CD1c-positive myeloid dendritic cell (primary cell): ENCODE results near the gene THPO.
"Not testable (repeated sequence)": the region's sequence is repeated elsewhere in the genome, so short reads cannot be mapped to it uniquely, and the experiment has no call there.

Experiments used
- DNase-seq: peaks from one replicate; pipeline ENCODE4 v3.0.0-alpha.2; 2016; ENCODE audit errors: extremely low spot score

Gene THPO

DNA sequence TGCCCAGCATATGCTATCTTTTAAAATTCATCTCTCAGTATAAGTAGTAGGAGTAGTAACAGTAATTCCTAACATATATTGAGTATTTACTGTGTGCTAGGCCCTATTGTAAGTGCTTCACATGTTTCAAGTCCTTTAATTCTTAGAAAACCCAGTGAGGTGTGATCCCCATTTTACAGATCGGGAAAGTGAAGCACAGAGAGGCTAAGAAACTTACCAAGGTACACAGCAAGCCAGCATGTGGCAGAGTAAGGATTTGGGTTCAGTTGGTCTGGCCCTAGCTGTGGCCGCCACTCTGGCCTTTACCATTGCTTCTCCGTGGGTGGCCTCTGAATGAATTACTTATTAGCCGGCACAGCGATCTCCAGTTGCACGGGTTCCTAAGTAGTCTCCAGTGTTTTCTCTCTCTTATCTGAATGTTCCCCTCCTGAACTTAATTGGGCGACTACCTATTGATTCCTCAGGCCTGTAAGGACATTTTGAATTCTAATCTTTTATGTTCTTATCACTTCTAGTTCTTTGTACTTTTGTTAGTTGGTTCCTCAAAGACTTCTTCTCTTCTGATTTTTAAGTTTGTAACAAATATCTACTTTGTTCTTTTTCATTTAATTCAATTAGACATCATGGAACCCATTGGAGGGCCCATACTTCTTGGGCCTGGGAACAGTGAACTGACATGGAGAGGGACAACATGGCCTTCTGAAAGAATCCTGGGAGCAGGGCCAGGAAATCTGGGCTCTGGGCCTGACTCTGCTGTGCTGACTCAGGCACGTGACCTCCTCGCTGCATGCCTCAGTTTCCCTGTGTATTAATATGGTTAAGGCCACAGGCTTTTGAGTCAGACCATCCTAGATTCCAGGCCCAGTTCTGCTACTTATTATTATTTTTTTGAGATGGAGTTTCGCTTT lies 28.2 kb downstream of the THPO start:
- DNase-seq, result no peak

DNA sequence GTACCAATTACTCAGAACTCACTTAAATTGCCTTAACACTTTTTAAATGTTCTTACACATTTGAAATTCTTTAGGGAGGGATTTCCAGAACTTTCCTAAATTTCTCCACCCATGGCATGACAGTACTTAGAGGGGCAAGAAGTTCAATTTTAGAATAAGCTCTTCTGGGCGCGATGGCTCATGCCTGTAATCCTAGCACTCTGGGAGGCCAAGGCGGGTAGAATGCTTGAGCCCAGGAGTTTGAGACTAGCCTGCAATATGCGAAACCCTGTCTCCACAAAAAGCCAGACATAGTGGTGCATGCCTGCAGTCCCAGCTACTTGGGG lies 30.0 kb downstream of the THPO start:
- DNase-seq, result no peak

DNA sequence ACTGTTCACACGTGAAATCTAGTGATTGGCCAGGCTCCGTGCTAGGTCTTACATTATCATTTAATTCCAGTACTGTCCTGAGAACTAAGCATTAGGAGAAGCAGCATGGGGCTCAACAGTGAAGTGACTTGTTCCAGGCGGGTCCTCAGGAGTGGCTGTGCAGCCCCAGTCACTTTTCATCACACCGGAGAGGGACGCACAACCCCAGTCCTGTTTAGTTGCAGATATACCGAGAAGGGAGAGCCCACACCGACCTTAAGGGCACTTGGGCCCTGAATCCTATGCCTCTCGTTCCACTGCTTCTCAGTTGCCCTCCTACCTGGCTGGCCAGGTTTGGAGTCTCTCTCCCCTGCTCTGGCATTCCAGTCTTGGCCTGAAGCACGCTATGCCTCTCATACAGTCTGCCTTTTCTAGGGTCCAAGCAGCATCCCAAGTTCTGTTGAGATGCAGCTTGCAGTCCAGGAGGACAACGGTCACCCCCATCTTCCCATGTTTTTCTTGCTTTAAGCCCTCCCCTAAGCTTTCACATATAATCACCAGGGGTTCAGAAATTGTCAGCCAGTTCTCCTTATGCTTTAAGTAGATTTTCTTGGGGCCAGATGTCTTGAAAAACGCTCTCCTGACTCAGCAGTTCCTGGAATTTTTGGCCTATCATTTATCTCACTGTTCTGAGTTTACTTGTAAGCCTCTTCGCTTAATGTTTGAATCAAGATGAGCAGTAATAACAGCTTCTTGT lies 30.5 kb downstream of the THPO start:
- DNase-seq, result no peak

DNA sequence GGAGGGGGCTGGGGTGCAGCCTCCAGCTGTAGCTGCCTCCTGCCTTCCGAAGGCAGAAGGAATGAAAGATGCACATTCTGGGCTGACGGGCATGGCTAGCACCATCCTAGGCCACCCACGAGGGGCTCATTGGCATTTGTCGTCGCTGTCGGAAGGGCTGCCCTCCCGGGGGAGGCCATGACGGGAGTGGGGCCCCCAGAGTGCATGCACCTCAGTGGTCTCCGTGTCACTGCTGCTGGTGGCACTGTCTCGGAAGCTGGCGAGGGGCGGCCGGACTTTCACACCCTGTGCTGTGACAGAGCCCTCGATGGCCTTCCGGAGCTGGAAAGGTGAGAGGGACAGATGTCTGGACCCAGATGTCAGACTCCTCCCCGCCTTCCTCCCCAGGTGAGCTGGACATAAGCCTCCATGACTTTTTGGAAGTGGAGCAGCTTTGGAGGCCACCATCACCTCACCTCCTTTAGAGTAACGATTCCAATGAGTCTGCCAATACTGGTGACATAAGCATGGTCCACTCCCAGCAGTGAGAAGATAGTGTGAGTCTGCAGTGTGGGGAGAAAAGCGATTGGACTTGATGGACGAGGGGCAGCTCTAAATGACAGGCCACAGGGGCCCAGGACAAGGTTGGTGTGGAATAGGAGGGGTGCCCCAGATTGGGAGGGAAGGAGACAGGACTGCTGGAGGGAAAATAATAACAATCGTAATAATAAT lies 31.4 kb downstream of the THPO start:
- no peak for DNase-seq

DNA sequence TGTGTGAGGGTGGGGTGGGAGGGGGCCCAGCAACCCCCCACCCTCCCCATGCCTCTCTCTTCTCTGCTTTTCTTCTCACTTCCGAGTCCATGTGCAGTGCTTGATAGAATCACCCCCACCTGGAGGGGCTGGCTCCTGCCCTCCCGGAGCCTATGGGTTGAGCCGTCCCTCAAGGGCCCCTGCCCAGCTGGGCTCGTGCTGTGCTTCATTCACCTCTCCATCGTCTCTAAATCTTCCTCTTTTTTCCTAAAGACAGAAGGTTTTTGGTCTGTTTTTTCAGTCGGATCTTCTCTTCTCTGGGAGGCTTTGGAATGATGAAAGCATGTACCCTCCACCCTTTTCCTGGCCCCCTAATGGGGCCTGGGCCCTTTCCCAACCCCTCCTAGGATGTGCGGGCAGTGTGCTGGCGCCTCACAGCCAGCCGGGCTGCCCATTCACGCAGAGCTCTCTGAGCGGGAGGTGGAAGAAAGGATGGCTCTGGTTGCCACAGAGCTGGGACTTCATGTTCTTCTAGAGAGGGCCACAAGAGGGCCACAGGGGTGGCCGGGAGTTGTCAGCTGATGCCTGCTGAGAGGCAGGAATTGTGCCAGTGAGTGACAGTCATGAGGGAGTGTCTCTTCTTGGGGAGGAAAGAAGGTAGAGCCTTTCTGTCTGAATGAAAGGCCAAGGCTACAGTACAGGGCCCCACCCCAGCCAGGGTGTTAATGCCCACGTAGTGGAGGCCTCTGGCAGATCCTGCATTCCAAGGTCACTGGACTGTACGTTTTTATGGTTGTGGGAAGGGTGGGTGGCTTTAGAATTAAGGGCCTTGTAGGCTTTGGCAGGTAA lies 32.5 kb downstream of the THPO start:
- DNase-seq, result peak; percentile 60

DNA sequence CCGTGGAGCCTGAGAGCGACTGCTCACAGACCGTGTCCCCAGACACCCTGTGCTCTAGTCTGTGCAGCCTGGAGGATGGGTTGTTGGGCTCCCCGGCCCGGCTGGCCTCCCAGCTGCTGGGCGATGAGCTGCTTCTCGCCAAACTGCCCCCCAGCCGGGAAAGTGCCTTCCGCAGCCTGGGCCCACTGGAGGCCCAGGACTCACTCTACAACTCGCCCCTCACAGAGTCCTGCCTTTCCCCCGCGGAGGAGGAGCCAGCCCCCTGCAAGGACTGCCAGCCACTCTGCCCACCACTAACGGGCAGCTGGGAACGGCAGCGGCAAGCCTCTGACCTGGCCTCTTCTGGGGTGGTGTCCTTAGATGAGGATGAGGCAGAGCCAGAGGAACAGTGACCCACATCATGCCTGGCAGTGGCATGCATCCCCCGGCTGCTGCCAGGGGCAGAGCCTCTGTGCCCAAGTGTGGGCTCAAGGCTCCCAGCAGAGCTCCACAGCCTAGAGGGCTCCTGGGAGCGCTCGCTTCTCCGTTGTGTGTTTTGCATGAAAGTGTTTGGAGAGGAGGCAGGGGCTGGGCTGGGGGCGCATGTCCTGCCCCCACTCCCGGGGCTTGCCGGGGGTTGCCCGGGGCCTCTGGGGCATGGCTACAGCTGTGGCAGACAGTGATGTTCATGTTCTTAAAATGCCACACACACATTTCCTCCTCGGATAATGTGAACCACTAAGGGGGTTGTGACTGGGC lies 33.3 kb downstream of the THPO start:
- no peak for DNase-seq

DNA sequence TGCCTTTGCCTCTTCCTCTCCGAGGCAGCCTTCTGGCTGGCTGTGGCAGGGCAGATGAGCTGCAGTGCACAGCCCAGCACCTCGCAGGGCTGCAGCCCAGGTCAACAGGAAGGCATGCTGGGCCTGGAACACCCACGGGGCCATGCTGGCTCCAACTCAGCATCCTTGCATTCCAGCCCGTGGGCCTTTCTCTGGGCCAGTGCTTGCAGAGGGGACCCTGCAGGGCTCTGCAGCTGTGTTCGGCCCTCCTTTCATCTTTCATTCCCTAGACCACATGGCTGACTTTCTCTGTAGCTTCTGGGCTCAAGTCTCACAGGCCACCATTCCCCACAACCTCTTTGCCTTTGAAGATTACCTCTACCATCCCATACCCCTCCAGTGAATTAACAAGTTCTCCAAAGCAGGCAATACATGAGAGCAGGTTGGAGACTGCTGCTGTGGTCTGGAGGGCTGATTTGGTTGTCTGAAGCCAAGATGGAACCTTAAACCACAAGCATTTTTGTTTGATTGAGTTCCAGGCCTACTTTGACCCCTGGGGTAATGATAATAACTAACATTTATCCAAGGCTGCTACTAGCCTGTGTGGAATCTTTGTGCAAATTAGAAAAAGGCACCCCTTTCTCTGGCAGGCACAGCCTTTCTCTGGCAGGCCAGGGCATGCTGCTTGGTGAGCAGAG lies 34.7 kb downstream of the THPO start:
- no peak for DNase-seq

DNA sequence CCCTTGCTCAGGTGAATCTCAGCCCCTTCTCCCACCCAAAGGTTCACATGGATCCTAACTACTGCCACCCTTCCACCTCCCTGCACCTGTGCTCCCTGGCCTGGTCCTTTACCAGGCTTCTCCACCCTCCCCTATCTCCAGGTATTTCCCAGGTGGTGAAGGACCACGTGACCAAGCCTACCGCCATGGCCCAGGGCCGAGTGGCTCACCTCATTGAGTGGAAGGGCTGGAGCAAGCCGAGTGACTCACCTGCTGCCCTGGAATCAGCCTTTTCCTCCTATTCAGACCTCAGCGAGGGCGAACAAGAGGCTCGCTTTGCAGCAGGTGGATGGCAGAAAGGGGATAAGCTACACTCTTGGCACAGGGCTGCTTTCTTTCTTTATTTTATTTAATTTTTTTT lies 36.1 kb downstream of the THPO start:
- DNase-seq, result no peak

DNA sequence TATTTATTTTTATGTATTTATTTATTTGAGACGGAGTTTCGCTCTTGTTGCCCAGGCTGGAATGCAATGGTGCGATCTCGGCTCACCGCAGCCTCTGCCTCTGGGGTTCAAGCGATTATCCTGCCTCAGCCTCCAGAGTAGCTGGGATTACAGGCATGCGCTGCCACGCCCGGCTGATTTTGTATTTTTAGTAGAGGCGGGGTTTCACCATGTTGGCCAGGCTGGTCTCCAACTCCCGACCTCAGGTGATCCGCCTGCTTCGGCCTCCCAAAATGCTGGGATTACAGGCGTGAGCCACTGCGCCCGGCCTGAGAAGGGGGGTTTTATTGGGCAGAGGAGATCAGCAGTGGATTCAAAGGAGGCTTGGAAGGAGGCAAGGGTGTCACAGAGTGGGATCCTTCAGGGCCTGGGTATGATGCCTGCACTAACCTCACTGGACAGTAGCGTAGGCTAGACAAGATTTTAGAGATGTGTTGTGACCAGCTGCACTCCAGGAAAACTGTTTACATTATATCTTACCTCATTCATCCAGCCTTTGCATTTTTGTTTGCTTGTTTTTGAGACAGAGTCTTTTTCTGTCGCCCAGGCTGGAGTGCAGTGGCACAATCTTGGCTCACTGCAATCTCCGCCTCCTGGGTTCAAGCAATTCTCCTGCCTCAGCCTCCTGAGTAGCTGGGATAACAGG lies 38.4 kb downstream of the THPO start:
- not testable (repeated sequence) for DNase-seq

DNA sequence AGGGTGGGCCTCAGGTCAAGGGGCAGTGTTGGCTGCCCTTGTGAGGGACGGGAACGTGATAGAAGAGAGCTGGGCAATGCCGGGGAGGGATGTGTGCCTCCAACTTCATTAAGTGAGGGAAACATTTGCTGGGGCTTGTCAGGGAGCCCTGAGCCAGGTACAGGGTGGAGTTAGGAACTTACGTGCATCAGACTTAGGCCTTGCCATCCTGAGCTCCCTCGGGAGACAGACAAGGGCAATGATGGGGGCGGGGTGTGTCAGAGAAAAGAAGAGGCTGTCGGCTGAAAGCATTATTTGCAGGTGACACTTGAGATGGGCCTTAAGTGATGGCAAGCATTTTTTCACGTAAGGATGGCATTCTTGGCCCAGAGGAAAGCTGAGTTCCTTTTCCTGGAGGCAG lies 39.0 kb downstream of the THPO start:
- no peak for DNase-seq

DNA sequence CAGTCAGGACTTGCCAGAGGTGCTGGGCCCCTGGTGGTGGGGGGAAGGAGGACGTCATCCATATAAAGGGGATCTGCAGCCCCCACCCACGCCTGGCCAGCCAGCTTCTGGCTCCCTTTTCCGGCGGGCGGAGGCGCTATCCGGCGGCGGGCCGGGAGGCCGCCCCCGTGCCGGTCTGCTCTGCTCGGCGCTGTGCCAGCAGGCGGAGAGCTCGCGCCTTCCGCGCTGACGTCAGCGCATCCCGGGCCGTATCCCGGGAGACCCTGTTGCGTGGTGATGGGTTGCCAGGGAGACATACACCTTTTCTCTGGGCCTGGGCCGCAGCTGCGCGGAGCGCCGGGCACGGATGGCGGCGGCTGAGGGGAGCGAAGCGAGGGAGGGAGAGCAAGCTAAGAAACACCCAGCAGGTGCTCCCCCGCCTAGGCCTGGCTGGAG lies 39.5 kb downstream of the THPO start:
- peak; percentile 76 for DNase-seq

DNA sequence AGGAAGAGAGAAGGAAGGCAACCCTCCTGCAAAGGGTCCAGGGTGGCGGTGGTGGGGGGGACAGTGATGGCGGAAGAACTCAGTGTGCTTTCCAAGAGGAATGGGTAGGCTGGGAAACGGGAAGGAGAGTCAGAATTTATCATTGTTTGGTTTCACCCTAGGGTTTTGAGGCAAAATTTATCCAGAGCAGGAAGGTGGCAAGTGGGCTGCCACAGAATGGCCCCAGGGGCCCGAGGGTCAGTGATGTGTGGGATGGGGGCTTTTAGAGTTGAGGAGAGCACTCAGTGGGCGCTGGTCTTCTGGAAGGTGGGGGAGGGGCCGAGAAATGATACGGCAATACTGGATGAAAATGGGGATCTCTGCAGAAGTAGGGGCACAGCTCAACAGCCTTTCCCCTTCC lies 40.0 kb downstream of the THPO start:
- DNase-seq, result no peak

DNA sequence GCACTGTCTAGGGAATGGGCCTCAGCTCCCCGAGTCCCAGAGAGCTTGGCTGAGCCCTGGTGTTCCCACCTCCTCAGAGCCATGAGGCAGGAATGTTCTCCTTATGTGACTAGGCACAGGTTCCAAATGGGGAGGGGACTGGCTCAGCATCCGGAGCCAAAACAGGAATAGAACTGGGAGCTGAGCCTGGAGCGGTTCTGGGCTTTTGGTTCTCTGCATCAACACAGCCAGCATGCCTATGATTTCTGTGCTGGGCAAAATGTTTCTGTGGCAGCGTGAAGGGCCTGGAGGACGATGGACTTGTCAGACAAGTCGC lies 40.6 kb downstream of the THPO start, which contains the start of gene FAM131A:
TSS of gene FAM131A (plus strand) at position 202 of the 316 bp plus-strand sequence. CDS start at position 233, 31 bp downstream.
- DNase-seq, result no peak

DNA sequence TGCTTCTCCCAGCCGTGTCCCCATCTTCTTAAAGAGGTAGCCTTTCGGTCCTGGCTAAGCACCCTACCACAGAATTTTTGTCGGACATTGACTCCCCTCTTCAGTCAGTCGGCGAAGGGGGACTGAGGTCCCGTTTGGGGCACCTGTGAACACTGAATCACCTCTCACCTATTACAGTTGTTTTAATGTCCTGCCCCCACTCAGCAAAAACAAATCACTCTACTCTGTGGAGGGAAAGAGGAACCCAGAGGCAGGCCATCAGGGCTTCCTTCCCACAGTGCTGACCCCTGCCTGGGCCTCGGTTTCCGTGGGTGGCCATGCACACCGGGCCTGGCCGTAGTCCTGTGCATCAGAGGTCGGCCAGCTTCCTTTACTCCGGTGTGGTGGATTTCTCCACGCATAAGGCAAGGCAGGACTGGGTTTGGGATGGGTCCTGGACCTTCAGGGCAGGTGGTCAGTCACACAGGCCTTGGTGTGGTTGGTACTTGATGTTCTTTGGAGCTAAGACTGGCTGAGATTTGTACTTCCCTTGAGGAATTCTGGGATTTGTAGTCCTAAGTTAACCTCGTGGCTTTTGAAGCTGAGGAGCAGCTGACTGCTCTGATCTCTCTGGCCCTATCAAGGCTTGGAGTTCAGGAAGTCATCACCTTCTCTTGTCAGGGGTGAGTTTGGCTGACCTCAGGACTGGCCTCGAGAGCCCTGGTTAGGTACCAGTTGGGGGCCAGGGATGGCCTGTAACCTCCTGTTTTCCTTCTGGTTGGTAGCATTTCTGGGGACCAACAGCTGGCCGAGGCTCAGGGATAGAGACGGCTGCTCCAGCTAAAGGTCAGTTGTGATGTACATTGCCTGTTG lies 41.2 kb downstream of the THPO start:
- DNase-seq, result peak; percentile 74

DNA sequence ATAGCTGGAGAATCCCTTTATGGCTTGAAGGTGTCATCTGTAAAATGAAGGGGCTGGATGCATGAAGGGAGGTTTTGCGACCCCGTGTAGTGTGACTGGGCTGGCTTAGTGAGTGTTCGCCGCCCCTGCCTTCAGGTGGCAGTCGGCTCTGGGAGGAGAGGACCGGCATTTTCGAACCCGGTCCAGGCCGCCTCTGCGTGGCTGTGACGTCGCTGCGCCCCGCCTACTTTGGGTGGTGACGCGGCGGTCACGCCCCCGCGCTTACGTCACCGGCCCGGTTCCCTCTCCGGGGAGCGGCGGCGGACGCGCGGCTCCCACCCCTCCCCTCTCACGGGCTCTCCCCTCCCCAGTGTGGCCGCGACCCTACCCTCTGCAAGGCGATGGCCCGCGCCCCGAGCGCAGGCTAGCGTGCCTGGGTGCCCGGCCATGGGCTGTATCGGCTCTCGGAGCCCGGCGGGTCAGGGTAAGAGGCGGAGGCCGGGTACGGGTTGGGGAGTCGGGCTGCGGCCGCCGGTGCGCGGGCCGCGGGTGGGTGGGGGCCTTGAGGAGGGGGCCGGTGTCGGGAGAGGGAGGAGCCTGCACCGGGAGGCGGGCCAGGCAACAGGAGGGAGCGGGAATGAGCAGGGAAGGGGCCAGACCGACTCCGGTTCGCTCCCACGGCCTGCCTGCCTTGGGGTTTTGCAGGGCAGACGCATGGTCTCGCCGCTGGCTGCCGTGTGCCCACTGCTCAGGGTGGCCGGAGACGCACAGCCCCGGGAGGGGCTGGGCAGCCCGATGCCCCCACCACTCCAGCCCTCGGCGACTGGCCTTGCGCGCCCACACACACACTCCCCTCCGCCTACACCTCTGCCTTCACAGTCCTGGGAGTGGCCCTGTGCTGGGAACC lies 42.1 kb downstream of the THPO start:
- peak; percentile 89 for DNase-seq

DNA sequence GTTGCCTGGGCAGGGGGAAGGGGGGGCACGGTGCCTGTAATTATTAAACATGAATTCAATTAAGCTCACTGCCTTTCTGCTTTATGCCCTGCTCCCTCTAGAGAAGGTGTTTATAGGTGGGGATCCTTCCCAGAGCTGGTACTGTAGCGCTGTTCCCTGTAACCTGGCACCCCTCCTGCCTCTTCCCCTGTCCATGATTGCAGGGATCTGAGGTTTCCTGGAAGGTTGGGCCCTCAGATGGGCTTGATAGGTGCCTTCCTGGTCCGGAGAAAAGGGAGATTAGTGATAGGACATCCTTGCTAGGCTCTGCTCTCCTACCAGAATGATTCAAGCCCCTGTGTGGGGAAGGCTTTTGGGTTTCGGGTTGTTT lies 42.7 kb downstream of the THPO start:
- no peak for DNase-seq

DNA sequence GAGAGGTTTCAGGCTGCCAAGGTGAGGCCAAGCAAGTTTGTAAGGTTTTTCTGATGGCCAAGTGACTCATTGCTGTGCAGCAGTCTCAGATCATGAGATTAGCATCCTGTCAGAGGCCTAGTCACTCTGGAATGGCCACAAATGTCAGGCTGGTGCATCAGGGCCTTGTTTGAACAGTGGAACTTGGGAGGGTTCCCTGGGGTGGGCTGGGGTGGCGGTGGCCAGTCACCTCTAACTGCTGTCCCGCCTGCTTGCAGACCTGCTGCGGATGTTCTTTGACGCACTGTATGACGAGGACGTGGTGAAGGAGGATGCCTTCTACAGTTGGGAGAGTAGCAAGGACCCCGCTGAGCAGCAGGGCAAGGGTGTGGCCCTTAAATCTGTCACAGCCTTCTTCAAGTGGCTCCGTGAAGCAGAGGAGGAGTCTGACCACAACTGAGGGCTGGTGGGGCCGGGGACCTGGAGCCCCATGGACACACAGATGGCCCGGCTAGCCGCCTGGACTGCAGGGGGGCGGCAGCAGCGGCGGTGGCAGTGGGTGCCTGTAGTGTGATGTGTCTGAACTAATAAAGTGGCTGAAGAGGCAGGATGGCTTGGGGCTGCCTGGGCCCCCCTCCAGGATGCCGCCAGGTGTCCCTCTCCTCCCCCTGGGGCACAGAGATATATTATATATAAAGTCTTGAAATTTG lies 43.4 kb downstream of the THPO start:
- DNase-seq, result peak; percentile 23
